Measurements from ENCODE around the gene GALNS. TPM values are rescaled to one million over a fixed set of nuclear protein-coding genes. Genes with fewer than 3 reads are reported as not detected.

Gene GALNS
- total and polyA plus RNA-seq, 2 of the 13 experiments (the other 11 are each of a cell fraction or from before 2014, with no cell fraction given): 9.2 to 9.8 TPM

GRCh38 chr16:88810912-88811768 lies 45.6 kb downstream of the GALNS start (continued):
- TF ChIP-seq LRRFIP1 (CRISPR knock-in tag; conservative IDR thresholded peaks at IDR 0.05): no peak
- TF ChIP-seq BRD4 (CRISPR knock-in tag; IDR thresholded peaks at IDR 0.05): peak; percentile 85; the same call in 1 of the 2 replicates
- peak; percentile 85; the same call in 1 of the 2 replicates for TF ChIP-seq ZNF510 (CRISPR knock-in tag; IDR thresholded peaks at IDR 0.05; ENCODE audit: low read depth)
- TF ChIP-seq, protein P1, sequence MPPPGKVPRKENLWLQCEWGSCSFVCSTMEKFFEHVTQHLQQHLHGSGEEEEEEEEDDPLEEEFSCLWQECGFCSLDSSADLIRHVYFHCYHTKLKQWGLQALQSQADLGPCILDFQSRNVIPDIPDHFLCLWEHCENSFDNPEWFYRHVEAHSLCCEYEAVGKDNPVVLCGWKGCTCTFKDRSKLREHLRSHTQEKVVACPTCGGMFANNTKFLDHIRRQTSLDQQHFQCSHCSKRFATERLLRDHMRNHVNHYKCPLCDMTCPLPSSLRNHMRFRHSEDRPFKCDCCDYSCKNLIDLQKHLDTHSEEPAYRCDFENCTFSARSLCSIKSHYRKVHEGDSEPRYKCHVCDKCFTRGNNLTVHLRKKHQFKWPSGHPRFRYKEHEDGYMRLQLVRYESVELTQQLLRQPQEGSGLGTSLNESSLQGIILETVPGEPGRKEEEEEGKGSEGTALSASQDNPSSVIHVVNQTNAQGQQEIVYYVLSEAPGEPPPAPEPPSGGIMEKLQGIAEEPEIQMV (CRISPR knock-in tag; IDR thresholded peaks at IDR 0.05; ENCODE audit: low read depth): no peak; the same call in none of the 2 replicates
- 0 out of 2 replicates have a peak, but pooled peaks have one; percentile 5 for TF ChIP-seq AHDC1 (CRISPR knock-in tag; IDR thresholded peaks at IDR 0.05; ENCODE audit: borderline replicate concordance)
- TF ChIP-seq RBM22 (optimal IDR thresholded peaks at IDR 0.05; ENCODE audit: low read length): no peak
- TF ChIP-seq, protein P2, sequence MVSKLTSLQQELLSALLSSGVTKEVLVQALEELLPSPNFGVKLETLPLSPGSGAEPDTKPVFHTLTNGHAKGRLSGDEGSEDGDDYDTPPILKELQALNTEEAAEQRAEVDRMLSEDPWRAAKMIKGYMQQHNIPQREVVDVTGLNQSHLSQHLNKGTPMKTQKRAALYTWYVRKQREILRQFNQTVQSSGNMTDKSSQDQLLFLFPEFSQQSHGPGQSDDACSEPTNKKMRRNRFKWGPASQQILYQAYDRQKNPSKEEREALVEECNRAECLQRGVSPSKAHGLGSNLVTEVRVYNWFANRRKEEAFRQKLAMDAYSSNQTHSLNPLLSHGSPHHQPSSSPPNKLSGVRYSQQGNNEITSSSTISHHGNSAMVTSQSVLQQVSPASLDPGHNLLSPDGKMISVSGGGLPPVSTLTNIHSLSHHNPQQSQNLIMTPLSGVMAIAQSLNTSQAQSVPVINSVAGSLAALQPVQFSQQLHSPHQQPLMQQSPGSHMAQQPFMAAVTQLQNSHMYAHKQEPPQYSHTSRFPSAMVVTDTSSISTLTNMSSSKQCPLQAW (CRISPR knock-in tag; IDR thresholded peaks at IDR 0.05): no peak
- TF ChIP-seq ELF3 (CRISPR knock-in tag; IDR thresholded peaks at IDR 0.05): peak; percentile 58
- TF ChIP-seq NPAS2 (CRISPR knock-in tag; IDR thresholded peaks at IDR 0.05; ENCODE audit: borderline replicate concordance): no peak
- no peak; the same call in 1 of the 2 replicates for TF ChIP-seq ZNF136 (CRISPR knock-in tag; IDR thresholded peaks at IDR 0.05; ENCODE audit: low read depth)
- TF ChIP-seq XBP1 (CRISPR knock-in tag; IDR thresholded peaks at IDR 0.05): no peak; the same call in 1 of the 2 replicates
